SK-N-MC (cell line): ENCODE measurements around the gene VEGFB.

Experiments
- EZH2 ChIP-seq: fragments of 200-600 bp; sonication (generic); IDR thresholded peaks from one replicate; pipeline ENCODE4 v1.6.1; 2017; ENCODE audit warnings: antibody characterized with exemption
- FOXP2 ChIP-seq: optimal IDR thresholded peaks from 2 replicates; pipeline ENCODE3; 2011; ENCODE audit warnings: mild to moderate bottlenecking, moderate library complexity; ENCODE audit not compliant: insufficient read depth; ENCODE audit errors: extremely low read length, control extremely low read depth
- POLR2AphosphoS5 ChIP-seq: IDR thresholded peaks from 2 replicates; pipeline ENCODE4 v1.6.1; 2012; ENCODE audit warnings: mild to moderate bottlenecking, low read depth, low read length, borderline replicate concordance

- TF ChIP-seq EZH2 (no peak), POLR2AphosphoS5 (no peak), FOXP2 (no peak)
Measured at GRCh38 chr11:64283092-64283491, 48.7 kb downstream of the VEGFB start.
